WI38 (cell line): ENCODE data around the gene FRMD4A.

Source experiments
- H3K4me3 ChIP-seq: 2 replicates; pipeline ENCODE4 v1.5.1; 2011; ENCODE audit warnings: low read depth, mild to moderate bottlenecking, control low read depth, low read length
- CTCF ChIP-seq: IDR thresholded peaks from 2 replicates; pipeline ENCODE4 v1.5.1; 2012; ENCODE audit warnings: low read depth, mild to moderate bottlenecking, control low read depth, low read length

FRMD4A gene

GRCh38 chr10:13604357-13605040, 726.2 kb downstream of the FRMD4A start:
- H3K4me3 ChIP-seq: no peak overlapping the region
- TF ChIP-seq CTCF: no peak

- H3K4me3 ChIP-seq: no peak overlapping the region
- no peak for TF ChIP-seq CTCF
Observed at GRCh38 chr10:13597909-13598308, 732.8 kb downstream of the FRMD4A start.

- TF ChIP-seq CTCF: no peak
- no peak overlapping the region for H3K4me3 ChIP-seq
Observed at GRCh38 chr10:13594641-13595040, 736.1 kb downstream of the FRMD4A start.
